ENCODE measurements around the gene FBLN7.
"Not testable (repeated sequence)": the region's sequence is repeated elsewhere in the genome, so short reads cannot be mapped to it uniquely, and the experiment has no call there.

The FBLN7 gene

DNA sequence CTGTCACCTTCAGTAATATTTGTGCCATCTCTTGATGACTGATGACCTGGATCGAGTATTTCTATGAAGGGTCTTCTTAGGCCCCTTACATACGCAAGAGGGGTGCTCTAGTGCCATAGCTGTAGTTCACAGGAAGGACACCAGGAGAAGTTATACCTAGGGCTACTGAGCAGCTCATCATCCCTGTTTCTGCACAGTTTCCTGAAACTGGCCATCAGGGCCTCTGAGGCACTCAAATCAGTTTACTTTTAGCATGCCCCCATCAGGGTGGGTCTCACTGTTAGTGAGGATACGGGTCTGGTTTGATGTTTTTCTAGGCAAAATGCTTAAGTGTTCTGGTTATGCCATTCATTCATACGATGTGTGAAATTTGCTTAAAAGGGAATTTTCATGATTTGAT is 20.0 kb upstream of the FBLN7 start:
- no peaks in the 10 kb centered on the region for H3K4me1 ChIP-seq
- no peak overlapping the region for H3K9ac ChIP-seq
- H3K4me3 ChIP-seq: no peak overlapping the region
- H3K9me3 ChIP-seq: no peaks in the 10 kb centered on the region
- no peaks in the 10 kb centered on the region for H4K20me1 ChIP-seq
- no peak for TF ChIP-seq Cebpa-rat (IDR thresholded peaks at IDR 0.05)
- H3K27me3 ChIP-seq: no peaks in the 10 kb centered on the region
- peaks cover 25% of the 10 kb centered on the region for H3K36me3 ChIP-seq
- no peak overlapping the region for H3K27ac ChIP-seq
- H3K4me2 ChIP-seq: no peak overlapping the region

DNA sequence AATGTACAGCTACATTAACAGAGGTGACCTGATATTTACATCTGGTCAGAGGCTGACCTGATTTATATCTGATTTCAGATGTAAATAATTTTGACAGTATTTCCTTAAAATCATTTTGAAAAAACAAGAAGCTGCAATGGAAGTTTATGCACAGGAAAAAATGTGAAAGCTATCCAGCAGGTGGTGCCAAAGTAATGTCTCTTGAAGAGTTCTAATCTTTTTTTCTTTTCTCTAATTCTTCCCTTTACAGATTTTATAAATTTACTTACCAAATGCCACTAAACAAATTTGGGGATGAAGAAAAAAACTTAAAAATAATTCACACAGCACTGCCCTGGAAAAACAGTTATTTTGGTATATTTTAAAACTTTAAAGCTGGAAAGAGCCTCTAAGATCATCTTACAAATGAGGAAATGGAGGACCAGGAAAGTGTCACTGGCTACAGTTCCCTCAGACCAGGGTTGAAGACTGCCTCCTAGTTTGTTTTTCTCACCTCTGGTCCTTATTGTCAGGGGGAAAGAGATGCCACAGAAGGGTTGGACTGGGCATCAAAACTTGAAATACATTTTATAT is 16.4 kb upstream of the FBLN7 start:
- Histone ChIP-seq H3K27me3 (no peaks in the 10 kb centered on the region), H3K9me3 (peaks cover 23% of the 10 kb centered on the region), H3K4me1 (no peaks in the 10 kb centered on the region), H3K36me3 (peaks cover 19% of the 10 kb centered on the region; the same call in 1 of the 2 replicates), H3K27ac (no peak overlapping the region), H3K9ac (no peak overlapping the region), H3K4me3 (no peak overlapping the region), H3K4me2 (no peak overlapping the region), H4K20me1 (no peaks in the 10 kb centered on the region)
- no peak for TF ChIP-seq Cebpa-rat (IDR thresholded peaks at IDR 0.05)

DNA sequence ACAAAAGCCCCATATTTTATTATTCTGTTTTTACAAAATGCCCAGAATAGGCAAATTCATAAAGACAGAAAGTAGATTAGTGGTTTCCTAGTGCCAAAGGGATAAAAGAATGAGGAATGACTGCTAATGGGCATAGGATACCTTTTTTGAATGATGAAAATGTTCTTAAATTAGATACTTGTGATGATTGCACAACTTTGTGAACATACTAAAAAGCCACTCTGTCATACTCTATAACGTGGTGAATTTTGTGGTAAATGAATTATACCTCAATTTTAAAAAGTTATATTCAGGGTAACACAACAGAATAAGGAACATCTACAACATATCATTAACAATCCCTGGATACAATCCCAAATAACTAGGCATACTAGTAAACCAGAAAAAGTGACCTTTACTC is 9.1 kb upstream of the FBLN7 start:
- no peak; the same call in 1 of the 2 replicates for TF ChIP-seq Cebpa-rat (IDR thresholded peaks at IDR 0.05)
- Histone ChIP-seq H3K9ac (no peak overlapping the region), H3K4me3 (no peak overlapping the region), H3K4me2 (no peak overlapping the region), H3K27ac (no peak overlapping the region), H4K20me1 (no peaks in the 10 kb centered on the region), H3K9me3 (peaks cover 45% of the 10 kb centered on the region), H3K4me1 (no peaks in the 10 kb centered on the region), H3K27me3 (no peaks in the 10 kb centered on the region), H3K36me3 (no peaks in the 10 kb centered on the region)

DNA sequence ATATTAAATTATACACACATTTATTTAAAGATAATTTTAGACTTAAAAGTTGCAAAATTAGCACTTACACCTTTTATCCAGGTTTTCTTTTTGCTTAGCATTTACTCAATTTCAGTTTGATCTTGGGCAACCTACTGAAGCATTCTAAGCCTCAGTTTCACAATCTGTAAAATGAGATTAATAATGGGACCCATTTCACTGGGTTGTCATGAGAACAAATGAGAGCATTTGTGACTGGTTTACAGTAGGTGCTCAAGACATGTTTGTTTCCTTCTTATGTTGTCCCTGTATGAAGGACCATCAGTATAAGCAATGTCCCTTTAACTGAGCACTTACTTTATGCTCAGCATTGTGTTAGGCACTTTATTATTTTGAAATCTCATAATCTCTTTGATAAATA is 4.8 kb upstream of the FBLN7 start:
- Histone ChIP-seq H3K36me3 (no peaks in the 10 kb centered on the region), H4K20me1 (no peaks in the 10 kb centered on the region), H3K27ac (no peak overlapping the region), H3K9me3 (peaks cover 11% of the 10 kb centered on the region), H3K4me2 (no peak overlapping the region), H3K4me3 (no peak overlapping the region), H3K4me1 (peaks cover 27% of the 10 kb centered on the region), H3K27me3 (peaks cover 11% of the 10 kb centered on the region), H3K9ac (no peak overlapping the region)
- no peak for TF ChIP-seq Cebpa-rat (IDR thresholded peaks at IDR 0.05)

DNA sequence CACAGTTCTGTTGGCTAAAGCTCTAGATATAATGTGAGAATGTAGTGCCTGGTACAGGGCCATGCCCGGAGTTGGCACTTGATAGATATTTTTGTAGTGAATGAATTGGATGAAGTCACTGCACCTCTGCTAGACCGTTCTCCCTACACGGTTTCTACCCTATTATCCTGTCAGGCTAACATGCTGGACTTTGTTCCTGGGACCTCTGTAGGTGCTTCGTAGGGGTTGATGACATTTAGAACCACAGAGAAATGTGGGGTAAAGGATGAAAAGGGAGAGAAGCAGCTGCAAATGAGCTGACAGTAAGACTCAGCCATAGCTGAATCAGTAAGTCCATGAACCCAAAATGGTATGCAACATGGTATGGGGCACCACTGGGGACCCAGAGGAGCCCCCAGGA is 4.1 kb upstream of the FBLN7 start:
- Histone ChIP-seq H3K36me3 (no peaks in the 10 kb centered on the region), H3K9ac (no peak overlapping the region), H3K4me2 (no peak overlapping the region), H3K4me1 (peaks cover 27% of the 10 kb centered on the region), H3K9me3 (peaks cover 5% of the 10 kb centered on the region), H3K27me3 (peaks cover 19% of the 10 kb centered on the region), H4K20me1 (no peaks in the 10 kb centered on the region), H3K27ac (no peak overlapping the region), H3K4me3 (no peak overlapping the region)
- no peak for TF ChIP-seq Cebpa-rat (IDR thresholded peaks at IDR 0.05)

DNA sequence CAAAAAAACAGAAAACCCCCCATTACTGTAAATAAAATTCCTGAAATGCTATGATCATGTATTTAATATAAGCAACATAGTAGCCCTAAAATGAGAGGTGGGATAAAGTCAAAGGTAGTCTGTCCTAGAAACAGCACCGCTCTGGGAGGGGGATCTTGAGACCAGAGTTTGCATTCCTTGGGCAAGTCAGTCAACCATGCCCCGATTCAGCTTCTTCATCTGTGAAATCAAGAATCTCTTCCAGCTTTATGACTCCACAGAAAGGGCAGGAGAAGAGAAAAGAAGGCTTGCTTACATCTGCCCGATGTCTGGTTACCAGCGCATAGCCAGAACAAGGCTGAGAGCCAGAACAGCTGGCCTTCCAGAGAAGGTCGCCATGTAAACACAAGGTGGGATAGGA is 2.1 kb upstream of the FBLN7 start:
- peaks cover 37% of the 10 kb centered on the region for H3K27me3 ChIP-seq

DNA sequence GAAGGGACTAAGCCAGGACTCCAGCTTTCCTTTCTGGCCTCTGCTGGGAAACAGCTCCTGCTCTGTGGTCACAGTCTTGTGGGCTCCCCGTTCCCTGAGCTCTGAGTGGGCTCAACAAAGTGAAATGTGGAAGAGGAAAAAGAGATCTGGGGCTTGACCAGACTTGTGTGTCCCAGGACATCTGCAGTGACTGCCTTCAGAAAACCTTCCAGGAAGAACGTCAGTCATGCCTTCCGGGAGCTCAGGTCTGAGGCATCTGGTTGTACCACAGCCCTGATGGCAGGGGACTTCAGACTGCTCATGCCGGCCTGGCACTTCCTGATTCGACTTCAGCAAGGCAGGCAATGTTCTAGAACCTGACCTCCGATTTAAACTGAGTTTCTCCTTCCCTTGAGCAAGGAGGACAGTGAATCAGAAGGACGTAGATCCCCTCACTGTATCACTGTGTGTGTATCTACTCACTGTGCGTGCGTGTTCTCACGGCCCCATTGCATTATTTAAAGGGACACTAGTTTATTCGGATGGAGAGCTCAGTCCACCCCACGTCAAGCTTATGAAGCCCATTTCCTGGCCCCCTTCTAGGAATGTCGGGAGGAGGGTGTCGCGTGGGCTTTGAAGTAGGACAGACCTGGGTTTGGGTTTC is 548 bp upstream of the FBLN7 start:
- Histone ChIP-seq H3K27me3 (peaks cover 53% of the 10 kb centered on the region), H3K9me3 (peaks cover 5% of the 10 kb centered on the region), H3K9ac (peak overlapping the region; percentile 65), H3K4me3 (peak overlapping the region; percentile 72), H3K4me1 (peaks cover 27% of the 10 kb centered on the region), H4K20me1 (no peaks in the 10 kb centered on the region), H3K36me3 (no peaks in the 10 kb centered on the region), H3K27ac (peak overlapping the region; percentile 54), H3K4me2 (peak overlapping the region; percentile 98)
- no peak for TF ChIP-seq Cebpa-rat (IDR thresholded peaks at IDR 0.05)

More for the DNA sequence above, 2.1 kb upstream of the FBLN7 start:
- Histone ChIP-seq H3K9ac (no peak overlapping the region), H3K36me3 (no peaks in the 10 kb centered on the region), H3K4me1 (peaks cover 27% of the 10 kb centered on the region), H4K20me1 (no peaks in the 10 kb centered on the region), H3K9me3 (peaks cover 5% of the 10 kb centered on the region), H3K4me3 (no peak overlapping the region), H3K27ac (no peak overlapping the region), H3K4me2 (peak overlapping the region; percentile 98)
- TF ChIP-seq Cebpa-rat (IDR thresholded peaks at IDR 0.05): no peak

DNA sequence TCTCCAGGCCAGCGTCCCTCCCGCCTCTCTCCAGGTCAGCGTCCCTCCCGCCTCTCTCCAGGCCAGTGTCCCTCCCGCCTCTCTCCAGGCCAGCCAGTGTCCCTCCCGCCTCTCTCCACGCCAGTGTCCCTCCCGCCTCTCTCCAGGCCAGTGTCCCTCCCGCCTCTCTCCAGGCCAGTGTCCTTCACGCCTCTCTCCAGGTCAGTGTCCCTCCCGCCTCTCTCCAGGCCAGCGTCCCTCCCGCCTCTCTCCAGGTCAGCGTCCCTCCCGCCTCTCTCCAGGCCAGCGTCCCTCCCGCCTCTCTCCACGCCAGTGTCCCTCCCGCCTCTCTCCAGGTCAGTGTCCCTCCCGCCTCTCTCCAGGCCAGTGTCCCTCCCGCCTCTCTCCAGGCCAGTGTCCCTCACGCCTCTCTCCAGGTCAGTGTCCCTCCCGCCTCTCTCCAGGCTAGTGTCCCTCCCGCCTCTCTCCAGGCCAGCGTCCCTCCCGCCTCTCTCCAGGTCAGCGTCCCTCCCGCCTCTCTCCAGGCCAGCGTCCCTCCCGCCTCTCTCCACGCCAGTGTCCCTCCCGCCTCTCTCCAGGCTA is 939 bp downstream of the FBLN7 start:
- not testable (repeated sequence) for H3K9me3 ChIP-seq, H4K20me1 ChIP-seq, H3K27ac ChIP-seq, H3K36me3 ChIP-seq, H3K9ac ChIP-seq
- Histone ChIP-seq H3K4me3 (peak overlapping the region; percentile 72), H3K4me1 (peaks cover 27% of the 10 kb centered on the region), H3K4me2 (peak overlapping the region; percentile 98), H3K27me3 (peaks cover 59% of the 10 kb centered on the region)

DNA sequence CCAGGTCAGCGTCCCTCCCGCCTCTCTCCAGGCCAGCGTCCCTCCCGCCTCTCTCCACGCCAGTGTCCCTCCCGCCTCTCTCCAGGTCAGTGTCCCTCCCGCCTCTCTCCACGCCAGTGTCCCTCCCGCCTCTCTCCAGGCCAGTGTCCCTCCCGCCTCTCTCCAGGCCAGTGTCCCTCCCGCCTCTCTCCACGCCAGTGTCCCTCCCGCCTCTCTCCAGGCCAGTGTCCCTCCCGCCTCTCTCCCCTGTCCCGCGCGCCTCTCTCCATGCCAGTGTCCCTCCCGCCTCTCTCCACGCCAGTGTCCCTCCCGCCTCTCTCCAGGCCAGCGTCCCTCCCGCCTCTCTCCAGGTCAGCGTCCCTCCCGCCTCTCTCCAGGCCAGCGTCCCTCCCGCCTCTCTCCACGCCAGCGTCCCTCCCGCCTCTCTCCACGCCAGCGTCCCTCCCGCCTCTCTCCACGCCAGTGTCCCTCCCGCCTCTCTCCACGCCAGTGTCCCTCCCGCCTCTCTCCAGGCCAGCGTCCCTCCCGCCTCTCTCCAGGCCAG is 1.5 kb downstream of the FBLN7 start:
- H3K4me3 ChIP-seq: peak overlapping the region; percentile 44; the same call in 1 of the 2 replicates
- H3K36me3 ChIP-seq, H3K27ac ChIP-seq, H3K9me3 ChIP-seq, H4K20me1 ChIP-seq, H3K9ac ChIP-seq: not testable (repeated sequence)
- peak overlapping the region; percentile 39; the same call in 1 of the 2 replicates for H3K4me2 ChIP-seq
- peaks cover 59% of the 10 kb centered on the region for H3K27me3 ChIP-seq
- peaks cover 27% of the 10 kb centered on the region for H3K4me1 ChIP-seq

DNA sequence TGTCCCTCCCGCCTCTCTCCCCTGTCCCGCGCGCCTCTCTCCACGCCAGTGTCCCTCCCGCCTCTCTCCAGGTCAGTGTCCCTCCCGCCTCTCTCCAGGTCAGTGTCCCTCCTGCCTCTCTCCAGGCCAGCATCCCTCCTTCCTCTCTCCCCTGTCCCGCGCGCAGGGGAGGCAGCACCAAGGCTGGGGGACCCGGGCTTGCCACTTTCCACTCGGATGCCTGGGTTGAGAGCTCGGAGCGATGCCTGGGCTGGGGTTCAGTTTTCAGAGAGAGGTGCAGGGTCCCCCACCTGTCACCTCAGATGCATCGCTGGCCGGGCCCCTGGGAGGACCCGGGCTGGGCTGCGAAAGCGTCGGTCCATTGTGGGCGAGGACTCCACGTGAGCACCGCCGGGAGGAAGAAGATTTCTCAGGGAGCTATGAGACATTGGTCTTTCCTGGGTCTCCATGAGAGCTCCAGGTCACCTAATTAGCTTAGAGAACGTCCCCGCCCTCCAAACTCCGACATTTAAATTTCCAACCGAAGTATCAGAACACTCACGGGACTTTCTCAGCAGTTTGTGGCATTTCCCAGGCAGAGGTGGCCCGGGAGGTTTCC is 2.1 kb downstream of the FBLN7 start:
- Histone ChIP-seq H3K4me2 (peak overlapping the region; percentile 39; the same call in 1 of the 2 replicates), H3K9ac (no peak overlapping the region)
- TF ChIP-seq Cebpa-rat (IDR thresholded peaks at IDR 0.05): no peak

More for the DNA sequence above, 2.1 kb downstream of the FBLN7 start:
- Histone ChIP-seq H3K27ac (no peak overlapping the region), H3K9me3 (no peaks in the 10 kb centered on the region; the same call in 1 of the 2 replicates), H3K4me1 (peaks cover 27% of the 10 kb centered on the region), H3K4me3 (peak overlapping the region; percentile 44), H3K36me3 (no peaks in the 10 kb centered on the region), H4K20me1 (no peaks in the 10 kb centered on the region), H3K27me3 (peaks cover 59% of the 10 kb centered on the region)
